ENCODE measurements around the gene DCST1. TPM values are rescaled to one million over a fixed set of nuclear protein-coding genes. Genes with fewer than 3 reads are reported as not detected.

DCST1 gene
- total RNA-seq, 1 donor = not detected

GRCh38 chr1:155086128-155086741 is 52.6 kb downstream of the DCST1 start:
- no peak overlapping the region for H2AFZ ChIP-seq (ENCODE audit: low read length)
- H3K4me3 ChIP-seq (ENCODE audit: insufficient read depth, low read length) = no peak overlapping the region
- TF ChIP-seq, protein P1, sequence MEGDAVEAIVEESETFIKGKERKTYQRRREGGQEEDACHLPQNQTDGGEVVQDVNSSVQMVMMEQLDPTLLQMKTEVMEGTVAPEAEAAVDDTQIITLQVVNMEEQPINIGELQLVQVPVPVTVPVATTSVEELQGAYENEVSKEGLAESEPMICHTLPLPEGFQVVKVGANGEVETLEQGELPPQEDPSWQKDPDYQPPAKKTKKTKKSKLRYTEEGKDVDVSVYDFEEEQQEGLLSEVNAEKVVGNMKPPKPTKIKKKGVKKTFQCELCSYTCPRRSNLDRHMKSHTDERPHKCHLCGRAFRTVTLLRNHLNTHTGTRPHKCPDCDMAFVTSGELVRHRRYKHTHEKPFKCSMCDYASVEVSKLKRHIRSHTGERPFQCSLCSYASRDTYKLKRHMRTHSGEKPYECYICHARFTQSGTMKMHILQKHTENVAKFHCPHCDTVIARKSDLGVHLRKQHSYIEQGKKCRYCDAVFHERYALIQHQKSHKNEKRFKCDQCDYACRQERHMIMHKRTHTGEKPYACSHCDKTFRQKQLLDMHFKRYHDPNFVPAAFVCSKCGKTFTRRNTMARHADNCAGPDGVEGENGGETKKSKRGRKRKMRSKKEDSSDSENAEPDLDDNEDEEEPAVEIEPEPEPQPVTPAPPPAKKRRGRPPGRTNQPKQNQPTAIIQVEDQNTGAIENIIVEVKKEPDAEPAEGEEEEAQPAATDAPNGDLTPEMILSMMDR (IDR thresholded peaks at IDR 0.05; ENCODE audit: extremely low read depth, low read depth, low read length) = peak; percentile 75
- H3K27me3 ChIP-seq (ENCODE audit: insufficient read depth, low read length) = peaks cover 27% of the 10 kb centered on the region
- H3K9me3 ChIP-seq (ENCODE audit: low read depth, low read length) = no peaks in the 10 kb centered on the region
- no peaks in the 10 kb centered on the region for H3K36me3 ChIP-seq (ENCODE audit: insufficient read depth, low read length)
- DNase-seq (ENCODE audit: insufficient read length, low spot score, missing footprints) = peak; percentile 97
- H4K20me1 ChIP-seq (ENCODE audit: insufficient read depth, low read length) = peaks cover under 1% of the 10 kb centered on the region
- no peaks in the 10 kb centered on the region for H3K79me2 ChIP-seq (ENCODE audit: insufficient read depth, low read length)
- H3K4me2 ChIP-seq (ENCODE audit: insufficient read depth, low read length) = peak overlapping the region; percentile 91
- H3K4me1 ChIP-seq (ENCODE audit: insufficient read depth, low read length) = peaks cover 7% of the 10 kb centered on the region
- H3K27ac ChIP-seq (ENCODE audit: low read depth, low read length) = no peak overlapping the region

DNA sequence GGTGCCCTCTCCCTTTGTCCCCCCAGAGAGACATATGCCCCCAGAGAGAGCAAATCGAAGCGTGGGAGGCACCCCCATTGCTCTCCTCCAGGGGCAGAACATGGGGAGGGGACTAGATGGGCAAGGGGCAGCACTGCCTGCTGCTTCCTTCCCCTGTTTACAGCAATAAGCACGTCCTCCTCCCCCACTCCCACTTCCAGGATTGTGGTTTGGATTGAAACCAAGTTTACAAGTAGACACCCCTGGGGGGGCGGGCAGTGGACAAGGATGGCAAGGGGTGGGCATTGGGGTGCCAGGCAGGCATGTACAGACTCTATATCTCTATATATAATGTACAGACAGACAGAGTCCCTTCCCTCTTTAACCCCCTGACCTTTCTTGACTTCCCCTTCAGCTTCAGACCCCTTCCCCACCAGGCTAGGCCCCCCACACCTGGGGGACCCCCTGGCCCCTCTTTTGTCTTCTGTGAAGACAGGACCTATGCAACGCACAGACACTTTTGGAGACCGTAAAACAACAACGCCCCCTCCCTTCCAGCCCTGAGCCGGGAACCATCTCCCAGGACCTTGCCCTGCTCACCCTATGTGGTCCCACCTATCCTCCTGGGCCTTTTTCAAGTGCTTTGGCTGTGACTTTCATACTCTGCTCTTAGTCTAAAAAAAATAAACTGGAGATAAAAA is 53.4 kb downstream of the DCST1 start:
- no peaks in the 10 kb centered on the region for H3K36me3 ChIP-seq (ENCODE audit: insufficient read depth, low read length)
- peaks cover 8% of the 10 kb centered on the region for H3K4me1 ChIP-seq (ENCODE audit: insufficient read depth, low read length)
- no peak overlapping the region for H3K4me2 ChIP-seq (ENCODE audit: insufficient read depth, low read length)
- H3K9me3 ChIP-seq (ENCODE audit: low read depth, low read length) = no peaks in the 10 kb centered on the region
- H3K79me2 ChIP-seq (ENCODE audit: insufficient read depth, low read length) = no peaks in the 10 kb centered on the region
- no peak overlapping the region for H2AFZ ChIP-seq (ENCODE audit: low read length)
- H3K27me3 ChIP-seq (ENCODE audit: insufficient read depth, low read length) = peaks cover 20% of the 10 kb centered on the region
- H3K4me3 ChIP-seq (ENCODE audit: insufficient read depth, low read length) = no peak overlapping the region
- DNase-seq (ENCODE audit: insufficient read length, low spot score, missing footprints) = no peak
- TF ChIP-seq, protein P1 (IDR thresholded peaks at IDR 0.05; ENCODE audit: extremely low read depth, low read depth, low read length) = no peak
- no peak overlapping the region for H3K27ac ChIP-seq (ENCODE audit: low read depth, low read length)
- H4K20me1 ChIP-seq (ENCODE audit: insufficient read depth, low read length) = no peaks in the 10 kb centered on the region

- H3K36me3 ChIP-seq (ENCODE audit: insufficient read depth, low read length) = no peaks in the 10 kb centered on the region
- no peaks in the 10 kb centered on the region for H3K79me2 ChIP-seq (ENCODE audit: insufficient read depth, low read length)
- no peaks in the 10 kb centered on the region for H4K20me1 ChIP-seq (ENCODE audit: insufficient read depth, low read length)
- H3K4me2 ChIP-seq (ENCODE audit: insufficient read depth, low read length) = peak overlapping the region; percentile 60
- DNase-seq (ENCODE audit: insufficient read length, low spot score, missing footprints) = peak; percentile 92
- peaks cover 13% of the 10 kb centered on the region for H3K27me3 ChIP-seq (ENCODE audit: insufficient read depth, low read length)
- TF ChIP-seq, protein P1 (IDR thresholded peaks at IDR 0.05; ENCODE audit: extremely low read depth, low read depth, low read length) = peak; percentile 93
- H3K27ac ChIP-seq (ENCODE audit: low read depth, low read length) = no peak overlapping the region
- H3K4me3 ChIP-seq (ENCODE audit: insufficient read depth, low read length) = no peak overlapping the region
- H2AFZ ChIP-seq (ENCODE audit: low read length) = peak overlapping the region; percentile 88
- peaks cover 3% of the 10 kb centered on the region for H3K4me1 ChIP-seq (ENCODE audit: insufficient read depth, low read length)
- H3K9me3 ChIP-seq (ENCODE audit: low read depth, low read length) = no peaks in the 10 kb centered on the region
Observed at GRCh38 chr1:155091071-155092051, 57.7 kb downstream of the DCST1 start.

Data from osteoblast (primary cell).